HG02943 (cell line): ENCODE results near the gene MED20.

Experiments
- ATAC-seq: cut with Tn5 transposase; IDR thresholded peaks from one replicate; pipeline ENCODE4 v1.9.1; 2021; ENCODE audit warnings: mild to moderate bottlenecking, low read depth, moderate library complexity; ENCODE audit not compliant: unreplicated experiment

The MED20 gene

GRCh38 chr6:41859356-41859755 is 61.6 kb downstream of the MED20 start:
- ATAC-seq: no peak

DNA sequence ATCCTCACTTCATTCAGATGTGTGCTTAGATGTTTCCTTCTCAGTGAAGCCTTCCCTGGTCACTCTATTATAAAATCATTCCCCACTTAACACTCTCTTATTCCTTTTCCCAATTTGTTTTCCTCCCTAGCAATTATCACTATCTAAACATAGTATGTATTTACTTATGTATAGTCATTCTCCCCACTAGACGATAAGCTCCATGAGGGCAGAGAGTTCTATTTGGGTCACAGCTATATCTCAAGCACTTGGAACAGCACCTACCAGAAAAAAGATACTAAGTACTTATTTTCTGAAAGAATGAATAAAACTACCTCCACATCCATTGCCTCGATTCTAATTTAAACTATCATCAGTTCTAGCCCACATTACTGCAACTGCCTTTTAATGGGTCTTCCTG is 62.2 kb downstream of the MED20 start:
- ATAC-seq: no peak
